B cell (primary cell): Measurements from ENCODE around the gene CDK19. TPM values are rescaled to one million over a fixed set of nuclear protein-coding genes. Genes with fewer than 3 reads are reported as not detected.

Experiments used
- ATAC-seq: fragments of 200-7000 bp; cut with Tn5 transposase; one replicate; pipeline ENCODE4 v1.10.0; 2021; ENCODE audit warnings: low read depth, mild to moderate bottlenecking, moderate number of reproducible peaks, moderate library complexity
- CTCF ChIA-PET: fragments of 350-600 bp; sonication (Branson Sonifier 250); formaldehyde crosslinking; loops from one replicate; lab custom pipeline; 2021; ENCODE audit warnings: antibody characterized with exemption, inconsistent platforms; lab: Charles Lee
- POLR2A ChIA-PET: fragments of 350-600 bp; sonication (Branson Sonifier 250); formaldehyde crosslinking; loops from one replicate; lab custom pipeline; 2021; ENCODE audit warnings: antibody characterized with exemption; lab: Charles Lee
- DNase-seq: peaks from one replicate; pipeline ENCODE4 v3.0.0; 2013
- H2AFZ ChIP-seq: 2 replicates; pipeline ENCODE4 v1.6.1; 2012; ENCODE audit warnings: mild to moderate bottlenecking, low read depth, low read length; ENCODE audit not compliant: insufficient read depth, poor library complexity, severe bottlenecking
- H3K27ac ChIP-seq, 2 donors: 1 replicate in 1 of 2; 2 replicates in 1 of 2; pipeline ENCODE4 v1.5.1; 2012 to 2013; ENCODE audit warnings: low read length in 2 of 2, mild to moderate bottlenecking in 2 of 2, moderate library complexity in 1 of 2
- H3K27me3 ChIP-seq, 4 experiments: fragments of 200-600 bp in 1 of 4; sonication (generic) in 1 of 4; replicated peaks in 1 of 4; 1 replicate in 2 of 4; 2 replicates in 2 of 4; pipeline versions ENCODE4 v1.6.1 to v1.7.0; 2013 to 2016; ENCODE audit warnings: low read length in 3 of 4, mild to moderate bottlenecking in 2 of 4, mixed read lengths in 1 of 4, moderate library complexity in 1 of 4; ENCODE audit not compliant: insufficient read depth in 4 of 4, control insufficient read depth in 3 of 4; ENCODE audit errors: control extremely low read depth in 1 of 4
- H3K36me3 ChIP-seq, 2 experiments: replicated peaks in 1 of 2; 1 replicate in 1 of 2; 2 replicates in 1 of 2; pipeline versions ENCODE4 v1.6.1 to v1.7.1; 2013; ENCODE audit warnings: low read length in 1 of 2; ENCODE audit not compliant: insufficient read depth in 2 of 2, control insufficient read depth in 1 of 2; ENCODE audit errors: control extremely low read depth in 1 of 2, extremely low read depth in 1 of 2
- H3K4me1 ChIP-seq, 2 donors: fragments of 200-600 bp in 1 of 2; sonication (generic) in 1 of 2; 1 replicate in 1 of 2; 2 replicates in 1 of 2; pipeline versions ENCODE4 v1.5.1 to v1.6.1; 2013 to 2017; ENCODE audit warnings: low read length in 2 of 2; ENCODE audit not compliant: control insufficient read depth in 2 of 2, insufficient read depth in 2 of 2
- H3K4me2 ChIP-seq: replicated peaks from 2 replicates; pipeline ENCODE3; 2012; ENCODE audit warnings: mild to moderate bottlenecking, low read depth, low read length; ENCODE audit not compliant: poor library complexity, severe bottlenecking
- H3K4me3 ChIP-seq, 5 experiments: fragments of 200-600 bp in 1 of 5; sonication (generic) in 1 of 5; 1 replicate in 3 of 5; 2 replicates in 2 of 5; pipeline versions ENCODE4 v1.5.1 to v1.7.0; 2011 to 2016; ENCODE audit warnings: low read length in 4 of 5, mild to moderate bottlenecking in 4 of 5, low read depth in 2 of 5, control low read depth in 1 of 5, moderate library complexity in 1 of 5; ENCODE audit not compliant: insufficient read depth in 1 of 5; ENCODE audit errors: control extremely low read depth in 1 of 5, extremely low read depth in 1 of 5
- H3K79me2 ChIP-seq: fragments of 200-600 bp; sonication (generic); one replicate; pipeline ENCODE4 v1.6.0; 2016; ENCODE audit warnings: low read length; ENCODE audit not compliant: control insufficient read depth, insufficient read depth
- H3K9ac ChIP-seq: fragments of 200-600 bp; sonication (generic); 2 replicates; pipeline ENCODE4 v1.6.1; 2017; ENCODE audit warnings: mild to moderate bottlenecking, low read length, moderate library complexity
- H3K9me3 ChIP-seq, 3 donors: one replicate each; pipeline versions ENCODE4 v1.6.1 to v1.7.1; 2013; ENCODE audit warnings: low read length in 2 of 3; ENCODE audit not compliant: control insufficient read depth in 2 of 3, insufficient read depth in 1 of 3; ENCODE audit errors: control extremely low read depth in 1 of 3
- H4K20me1 ChIP-seq: 2 replicates; pipeline ENCODE4 v1.6.0; 2012; ENCODE audit warnings: mild to moderate bottlenecking, low read length; ENCODE audit not compliant: insufficient read depth, control insufficient read depth, poor library complexity, severe bottlenecking
- H3K27ac Mint-ChIP-seq: one replicate; pipeline ENCODE4 v1.8.0; 2021; ENCODE audit warnings: mixed read lengths
- H3K27me3 Mint-ChIP-seq: one replicate; pipeline ENCODE4 v1.8.0; 2021; ENCODE audit warnings: mixed read lengths
- H3K4me1 Mint-ChIP-seq: one replicate; pipeline ENCODE4 v1.8.0; 2021; ENCODE audit warnings: mixed read lengths
- H3K4me3 Mint-ChIP-seq: one replicate; pipeline ENCODE4 v1.8.0; 2021; ENCODE audit warnings: mixed read lengths
- H3K9me3 Mint-ChIP-seq: one replicate; pipeline ENCODE4 v1.8.0; 2022; ENCODE audit warnings: mixed read lengths; ENCODE audit not compliant: insufficient read depth
- CTCF ChIP-seq: fragments of 200-600 bp; IDR thresholded peaks from one replicate; pipeline ENCODE4 v1.8.0; 2022; ENCODE audit warnings: antibody characterized with exemption, mild to moderate bottlenecking
- EZH2 ChIP-seq: IDR thresholded peaks from 2 replicates; pipeline ENCODE4 v1.6.1; 2012; ENCODE audit warnings: borderline replicate concordance, low read depth, mild to moderate bottlenecking, moderate library complexity, low read length; ENCODE audit not compliant: insufficient read depth, poor library complexity, severe bottlenecking
- WGBS: methylation state at CpG from one replicate; pipeline ENCODE4 v1.1.5; 2013; ENCODE audit warnings: missing lambda C conversion rate; ENCODE audit not compliant: insufficient coverage; 5-methylcytosine and 5-hydroxymethylcytosine counted together
- intact Hi-C: fragments of 100-400 bp; cut with micrococcal nuclease; formaldehyde crosslinking; loops from one replicate; pipeline ENCODE4 v1.10.0; 2022
- polyA plus RNA-seq: library from polyadenylated mRNA; depleted of rRNA; stranded (reverse); fragments of >200 nt; gene quantifications from 2 replicates; pipeline ENCODE4 v1.2.3, GENCODE V29; 2012
- total RNA-seq, 2 donors: library from RNA; stranded (reverse); fragments of 120-200 nt in 1 of 2; gene quantifications; 1 replicate in 1 of 2; 2 replicates in 1 of 2; pipeline versions ENCODE4 v1.2.3 to v1.2.4, GENCODE V29; 2013 to 2022

CDK19 gene
- total and polyA plus RNA-seq, 2 donors (not counting 1 experiment from before 2014, with no cell fraction given), result 8.7 to 44.8 TPM

- H3K4me1 ChIP-seq, result peaks cover 0 to 8% of the 10 kb centered on the region in 2 donors
- H3K27me3 Mint-ChIP-seq, result no peaks in the 10 kb centered on the region
- no peak overlapping the region for H2AFZ ChIP-seq
- H3K27ac ChIP-seq, result no peak overlapping the region
- H4K20me1 ChIP-seq, result no peaks in the 10 kb centered on the region
- H3K4me3 Mint-ChIP-seq, result no peak overlapping the region
- no peaks in the 10 kb centered on the region for H3K79me2 ChIP-seq
- H3K9ac ChIP-seq, result no peak overlapping the region
- TF ChIP-seq EZH2 (no peak), CTCF (no peak)
- POLR2A ChIA-PET, result no interaction called here
- H3K4me1 Mint-ChIP-seq, result peaks cover 2% of the 10 kb centered on the region
- ATAC-seq (no peak), DNase-seq (no peak)
- intact Hi-C loops, result no loop called here
- H3K36me3 ChIP-seq, result no peaks in the 10 kb centered on the region
- no peak overlapping the region for H3K4me2 ChIP-seq
- H3K9me3 ChIP-seq, result no peaks in the 10 kb centered on the region
- no peak overlapping the region for H3K4me3 ChIP-seq
- no peaks in the 10 kb centered on the region for H3K27me3 ChIP-seq
- no peaks in the 10 kb centered on the region for H3K9me3 Mint-ChIP-seq
- no peak overlapping the region for H3K27ac Mint-ChIP-seq
- no CpG with 5 or more reads among the region's 2 CpGs for WGBS
- CTCF ChIA-PET, result no interaction called here
Measured at GRCh38 chr6:110573537-110573936, 241.7 kb downstream of the CDK19 start.

- no peak overlapping the region for H3K27ac Mint-ChIP-seq
- H3K79me2 ChIP-seq, result no peaks in the 10 kb centered on the region
- TF ChIP-seq CTCF, result no peak
- TF ChIP-seq EZH2, result no peak
- H3K9me3 ChIP-seq, result no peaks in the 10 kb centered on the region
- H3K27me3 Mint-ChIP-seq, result no peaks in the 10 kb centered on the region
- intact Hi-C loops, result no loop called here
- H4K20me1 ChIP-seq, result no peaks in the 10 kb centered on the region
- DNase-seq, result no peak
- H3K27ac ChIP-seq, result no peak overlapping the region
- no peak overlapping the region for H3K4me3 Mint-ChIP-seq
- H2AFZ ChIP-seq, result no peak overlapping the region
- H3K9me3 Mint-ChIP-seq, result no peaks in the 10 kb centered on the region
- no peak overlapping the region for H3K9ac ChIP-seq
- H3K36me3 ChIP-seq, result no peaks in the 10 kb centered on the region
- no peak overlapping the region for H3K4me2 ChIP-seq
- ChIA-PET POLR2A (no interaction called here), CTCF (no interaction called here)
- no peak overlapping the region for H3K4me3 ChIP-seq
- H3K27me3 ChIP-seq, result no peaks in the 10 kb centered on the region
- peaks cover 5% of the 10 kb centered on the region for H3K4me1 Mint-ChIP-seq
- peaks cover 2 to 12% of the 10 kb centered on the region in 2 donors for H3K4me1 ChIP-seq
- no peak for ATAC-seq
Measured at GRCh38 chr6:110573136-110573535, 242.1 kb downstream of the CDK19 start.
